Measurements from ENCODE around the gene NANP. TPM values are rescaled to one million over a fixed set of nuclear protein-coding genes. Genes with fewer than 3 reads are reported as not detected.
"Not testable (repeated sequence)": the region's sequence is repeated elsewhere in the genome, so short reads cannot be mapped to it uniquely, and the experiment has no call there.

NANP gene
- total RNA-seq, 6 experiments from 2014 or later: 1.8 to 3.3 (median 2.4) TPM

GRCh38 chr20:25632940-25633790 lies 9.4 kb upstream of the NANP start:
- Histone ChIP-seq H3K36me3 (peaks cover 0 to 3% (median 0%) of the 10 kb centered on the region in 4 donors), H3K4me3 (no peak overlapping the region), H3K9me3 (no peaks in the 10 kb centered on the region), H3K27ac (no peak overlapping the region), H3K27me3 (no peaks in the 10 kb centered on the region), H3K4me1 (no peaks in the 10 kb centered on the region)
- TF ChIP-seq, protein P1, sequence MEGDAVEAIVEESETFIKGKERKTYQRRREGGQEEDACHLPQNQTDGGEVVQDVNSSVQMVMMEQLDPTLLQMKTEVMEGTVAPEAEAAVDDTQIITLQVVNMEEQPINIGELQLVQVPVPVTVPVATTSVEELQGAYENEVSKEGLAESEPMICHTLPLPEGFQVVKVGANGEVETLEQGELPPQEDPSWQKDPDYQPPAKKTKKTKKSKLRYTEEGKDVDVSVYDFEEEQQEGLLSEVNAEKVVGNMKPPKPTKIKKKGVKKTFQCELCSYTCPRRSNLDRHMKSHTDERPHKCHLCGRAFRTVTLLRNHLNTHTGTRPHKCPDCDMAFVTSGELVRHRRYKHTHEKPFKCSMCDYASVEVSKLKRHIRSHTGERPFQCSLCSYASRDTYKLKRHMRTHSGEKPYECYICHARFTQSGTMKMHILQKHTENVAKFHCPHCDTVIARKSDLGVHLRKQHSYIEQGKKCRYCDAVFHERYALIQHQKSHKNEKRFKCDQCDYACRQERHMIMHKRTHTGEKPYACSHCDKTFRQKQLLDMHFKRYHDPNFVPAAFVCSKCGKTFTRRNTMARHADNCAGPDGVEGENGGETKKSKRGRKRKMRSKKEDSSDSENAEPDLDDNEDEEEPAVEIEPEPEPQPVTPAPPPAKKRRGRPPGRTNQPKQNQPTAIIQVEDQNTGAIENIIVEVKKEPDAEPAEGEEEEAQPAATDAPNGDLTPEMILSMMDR (IDR thresholded peaks at IDR 0.05): no peak
- no peak for TF ChIP-seq POLR2A (IDR thresholded peaks at IDR 0.05)
- DNase-seq: no peak
- 77% methylated on average over 5 of the region's 5 CpGs for WGBS (ENCODE audit: insufficient coverage, low coverage, low lambda C conversion rate, missing lambda C conversion rate)
- ATAC-seq: no peak
- intact Hi-C loops (cut with DNase I): no loop called here

- ATAC-seq; intact Hi-C loops (cut with DNase I): not testable (repeated sequence)
- WGBS (ENCODE audit: insufficient coverage, low coverage, low lambda C conversion rate, missing lambda C conversion rate): 88% methylated on average over 2 of the region's 2 CpGs
These were observed 6.8 kb upstream of the NANP start for GRCh38 chr20:25630615-25631014.

DNA sequence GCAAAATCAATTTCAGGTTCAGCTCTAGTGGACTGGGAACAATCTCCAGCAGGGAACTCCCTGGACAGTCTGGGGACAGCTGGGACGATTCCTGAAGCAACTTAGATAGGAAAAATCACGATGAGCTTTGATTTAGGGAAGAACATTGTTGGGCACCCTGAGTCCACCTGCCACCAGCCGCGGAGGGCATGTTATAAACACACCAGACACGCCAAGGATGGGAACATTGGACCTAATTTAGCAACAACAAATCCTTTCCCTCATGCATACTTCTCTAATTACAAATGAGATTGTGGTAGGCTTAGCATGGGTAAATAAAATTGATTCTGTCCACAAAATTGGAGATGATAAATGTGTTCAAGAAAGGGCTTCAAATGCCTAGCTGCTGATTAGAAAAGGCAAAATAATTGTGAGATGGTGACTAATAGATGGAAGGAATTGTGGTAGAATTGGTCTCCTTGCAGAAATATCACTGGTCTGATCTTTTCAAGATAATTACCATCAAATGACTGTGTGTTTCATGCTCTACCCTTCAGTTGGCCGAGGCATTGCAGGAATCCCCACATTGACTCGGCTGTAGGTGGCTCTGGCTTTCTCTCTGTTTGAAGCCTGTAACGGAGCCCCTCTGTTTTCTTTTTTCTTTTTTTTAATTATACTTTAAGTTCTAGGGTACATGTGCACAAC lies 6.1 kb upstream of the NANP start:
- Histone ChIP-seq H3K36me3 (no peaks in the 10 kb centered on the region), H3K4me3 (no peak overlapping the region), H3K27ac (no peak overlapping the region), H3K27me3 (no peaks in the 10 kb centered on the region), H3K9me3 (no peaks in the 10 kb centered on the region), H3K4me1 (no peaks in the 10 kb centered on the region)
- TF ChIP-seq, protein P1 (IDR thresholded peaks at IDR 0.05): no peak
- no peak for TF ChIP-seq POLR2A (IDR thresholded peaks at IDR 0.05)
- DNase-seq (no peak), ATAC-seq (no peak)
- intact Hi-C loops (cut with DNase I): no loop called here
- 83% methylated on average over 7 of the region's 8 CpGs for WGBS (ENCODE audit: insufficient coverage, low coverage, low lambda C conversion rate, missing lambda C conversion rate)

More at GRCh38 chr20:25630615-25631014, 6.8 kb upstream of the NANP start:
- not testable (repeated sequence) for H3K4me3 ChIP-seq, H3K27me3 ChIP-seq, H3K9me3 ChIP-seq, DNase-seq, H3K36me3 ChIP-seq, H3K27ac ChIP-seq, H3K4me1 ChIP-seq

GRCh38 chr20:25626779-25627178 lies 3.0 kb upstream of the NANP start:
- no peak overlapping the region for H3K4me3 ChIP-seq
- ATAC-seq (no peak), DNase-seq (no peak)
- no peaks in the 10 kb centered on the region for H3K27me3 ChIP-seq
- H3K9me3 ChIP-seq: no peaks in the 10 kb centered on the region
- 76% methylated on average over 8 of the region's 9 CpGs for WGBS (ENCODE audit: insufficient coverage, low coverage, low lambda C conversion rate, missing lambda C conversion rate)
- TF ChIP-seq POLR2A (IDR thresholded peaks at IDR 0.05): no peak
- TF ChIP-seq, protein P1 (IDR thresholded peaks at IDR 0.05): no peak
- H3K27ac ChIP-seq: no peak overlapping the region
- no peaks in the 10 kb centered on the region for H3K36me3 ChIP-seq
- intact Hi-C loops (cut with DNase I): no loop called here
- peaks cover 0 to 12% (median 4%) of the 10 kb centered on the region in 4 donors for H3K4me1 ChIP-seq

GRCh38 chr20:25624500-25624939 lies 706 bp upstream of the NANP start:
- Histone ChIP-seq H3K36me3 (no peaks in the 10 kb centered on the region), H3K4me3 (peak overlapping the region; percentile 87 to 92 (median 92)), H3K27me3 (no peaks in the 10 kb centered on the region), H3K4me1 (peaks cover 0 to 12% (median 4%) of the 10 kb centered on the region in 4 donors), H3K27ac (peak overlapping the region; percentile 92 to 97 (median 93)), H3K9me3 (no peaks in the 10 kb centered on the region)
- intact Hi-C loops (cut with DNase I): no loop called here
- no peak for DNase-seq
- TF ChIP-seq, protein P1 (IDR thresholded peaks at IDR 0.05): no peak
- no peak for TF ChIP-seq POLR2A (IDR thresholded peaks at IDR 0.05)
- ATAC-seq: no peak
- 11% methylated on average over 3 of the region's 17 CpGs for WGBS (ENCODE audit: insufficient coverage, low coverage, low lambda C conversion rate, missing lambda C conversion rate)

Data from right lobe of liver (tissue), 6 donors.